Endothelial cell of umbilical vein (primary cell): ENCODE results near the gene ETS1. TPM values are rescaled to one million over a fixed set of nuclear protein-coding genes. Genes with fewer than 3 reads are reported as not detected.

Source experiments
- BruUV-seq: library from RNA; stranded (reverse); fragments of 400-500 nt; replicated peaks from 2 replicates; lab custom pipeline; 2021; lab: Mats Ljungman, UMichigan
- CTCF ChIA-PET: fragments of 300-600, 350-600 bp; sonication (Branson Sonifier 250); formaldehyde crosslinking; loops from one replicate; lab custom pipeline; 2021; ENCODE audit warnings: antibody characterized with exemption, inconsistent platforms; lab: Charles Lee
- POLR2A ChIA-PET: fragments of 300-600, 350-600 bp; sonication (Branson Sonifier 250); formaldehyde crosslinking; loops from one replicate; lab custom pipeline; 2021; ENCODE audit warnings: antibody characterized with exemption, inconsistent platforms; lab: Charles Lee
- DNase-seq: peaks from one replicate; pipeline ENCODE4 v3.0.0-alpha.2; 2011; ENCODE audit warnings: low read depth, low spot score
- FAIRE-seq: peaks from 2 replicates; lab custom pipeline; 2011; peaks lifted over from hg19 to GRCh38; lab: Jason Lieb, UNC
- H2AFZ ChIP-seq: 2 replicates; pipeline ENCODE4 v1.6.0; 2012; ENCODE audit warnings: low read depth, low read length, control low read depth, inconsistent platforms
- H3K27ac ChIP-seq: 2 replicates; pipeline ENCODE4 v1.5.1; 2011; ENCODE audit warnings: low read depth, mild to moderate bottlenecking, control low read depth, low read length, moderate library complexity; ENCODE audit not compliant: insufficient read depth
- H3K27me3 ChIP-seq, 2 experiments: 2 replicates each; pipeline versions ENCODE4 v1.6.0 to v1.6.1; 2011; ENCODE audit warnings: low read length in 2 of 2, mixed read lengths in 1 of 2; ENCODE audit not compliant: control insufficient read depth in 2 of 2, insufficient read depth in 2 of 2
- H3K36me3 ChIP-seq, 2 experiments: 2 replicates in 1 of 2; 3 replicates in 1 of 2; pipeline ENCODE4 v1.5.1; 2011; ENCODE audit warnings: low read length in 2 of 2, mild to moderate bottlenecking in 1 of 2, moderate library complexity in 1 of 2; ENCODE audit not compliant: control insufficient read depth in 2 of 2, insufficient read depth in 2 of 2; ENCODE audit errors: extremely low read depth in 1 of 2
- H3K4me1 ChIP-seq: 3 replicates; pipeline ENCODE4 v1.5.1; 2011; ENCODE audit warnings: mild to moderate bottlenecking, low read length; ENCODE audit not compliant: control insufficient read depth, insufficient read depth; ENCODE audit errors: extremely low read depth
- H3K4me2 ChIP-seq: 2 replicates; pipeline ENCODE4 v1.6.1; 2011; ENCODE audit warnings: low read length, control low read depth, mixed read lengths; ENCODE audit not compliant: insufficient read depth
- H3K4me3 ChIP-seq, 3 experiments: fragments of 200-600 bp in 1 of 3; sonication (generic), shearing (Covaris generic) in 1 of 3; replicated peaks in 1 of 3; 2 replicates each; pipeline ENCODE4 v1.5.1; 2011 to 2016; ENCODE audit warnings: control low read depth in 3 of 3, low read length in 3 of 3, mild to moderate bottlenecking in 2 of 3, inconsistent platforms in 1 of 3, low read depth in 1 of 3, moderate library complexity in 1 of 3; ENCODE audit not compliant: insufficient read depth in 1 of 3
- H3K79me2 ChIP-seq: 2 replicates; pipeline ENCODE4 v1.6.0; 2012; ENCODE audit warnings: low read length, inconsistent platforms; ENCODE audit not compliant: control insufficient read depth, insufficient read depth
- H3K9ac ChIP-seq: replicated peaks from 2 replicates; pipeline ENCODE3; 2011; ENCODE audit warnings: low read length, control low read depth; ENCODE audit not compliant: insufficient read depth; ENCODE audit errors: extremely low read depth
- H3K9me1 ChIP-seq: replicated peaks from 3 replicates; pipeline ENCODE4 v1.6.0; 2011; ENCODE audit warnings: mild to moderate bottlenecking, low read length; ENCODE audit not compliant: control insufficient read depth, insufficient read depth; ENCODE audit errors: extremely low read depth
- H3K9me3 ChIP-seq: replicated peaks from 2 replicates; pipeline ENCODE4 v1.5.1; 2012; ENCODE audit warnings: low read length, inconsistent platforms; ENCODE audit not compliant: control insufficient read depth, insufficient read depth
- H4K20me1 ChIP-seq: replicated peaks from 2 replicates; pipeline ENCODE3; 2011; ENCODE audit warnings: mild to moderate bottlenecking, low read length; ENCODE audit not compliant: control insufficient read depth, insufficient read depth; ENCODE audit errors: extremely low read depth
- CTCF ChIP-seq, 2 donors: IDR thresholded peaks; 1 replicate in 1 of 2; 2 replicates in 1 of 2; pipeline ENCODE4 v1.5.1; 2011; ENCODE audit warnings: low read length in 2 of 2, mild to moderate bottlenecking in 2 of 2, moderate library complexity in 2 of 2, control low read depth in 1 of 2, inconsistent platforms in 1 of 2, low read depth in 1 of 2; ENCODE audit not compliant: insufficient read depth in 1 of 2; ENCODE audit errors: extremely low read depth in 1 of 2
- EZH2 ChIP-seq: IDR thresholded peaks from 2 replicates; pipeline ENCODE4 v1.6.1; 2012; ENCODE audit warnings: borderline replicate concordance, low read depth, mild to moderate bottlenecking, moderate library complexity, low read length, inconsistent platforms; ENCODE audit not compliant: severe bottlenecking
- FOS ChIP-seq: IDR thresholded peaks from 2 replicates; pipeline ENCODE4 v1.6.1; 2011; ENCODE audit warnings: mild to moderate bottlenecking, low read length, moderate library complexity, borderline replicate concordance; ENCODE audit not compliant: insufficient read depth
- GATA2 ChIP-seq: IDR thresholded peaks from 2 replicates; pipeline ENCODE4 v1.7.0; 2011; ENCODE audit warnings: low read depth, mild to moderate bottlenecking, moderate library complexity, mixed read lengths, low read length; ENCODE audit not compliant: insufficient read length, insufficient read depth
- JUN ChIP-seq: IDR thresholded peaks from 2 replicates; pipeline ENCODE4 v1.6.1; 2011; ENCODE audit warnings: borderline replicate concordance, low read depth; ENCODE audit not compliant: insufficient read length, insufficient read depth
- MAX ChIP-seq: IDR thresholded peaks from 2 replicates; pipeline ENCODE4 v1.6.1; 2011; ENCODE audit not compliant: insufficient read depth, insufficient read length
- MYC ChIP-seq: IDR thresholded peaks from one replicate; pipeline ENCODE4 v1.6.1; 2011; ENCODE audit warnings: mild to moderate bottlenecking, low read depth, low read length
- POLR2A ChIP-seq: IDR thresholded peaks from 2 replicates; pipeline ENCODE4 v1.6.1; 2012; ENCODE audit warnings: low read depth, mild to moderate bottlenecking, control low read depth, low read length
- POLR2AphosphoS5 ChIP-seq: IDR thresholded peaks from 2 replicates; pipeline ENCODE4 v1.6.1; 2012; ENCODE audit warnings: low read depth, mild to moderate bottlenecking, control low read depth, low read length, moderate library complexity; ENCODE audit not compliant: insufficient read depth
- dilution Hi-C: fragments of 300-500 bp; cut with MboI; formaldehyde crosslinking; loops from one replicate; pipeline ENCODE4 v1.15.0; 2019; ENCODE audit warnings: low sequenced_read_pairs; ENCODE audit not compliant: extremely low pct_ligation_motif_present
- intact Hi-C: fragments of 100-400 bp; cut with micrococcal nuclease; formaldehyde crosslinking; loops from one replicate; pipeline ENCODE4 v1.10.0; 2022
- polyA plus RNA-seq, 4 experiments: library from polyadenylated mRNA; depleted of rRNA in 3 of 4; stranded (reverse) in 3 of 4; unstranded in 1 of 4; fragments of >200 nt; gene quantifications; 2 replicates each; pipeline versions ENCODE4 v1.2.1 to v1.2.3, GENCODE V29; 2011 to 2012; ENCODE audit warnings: missing spikeins in 1 of 4
- total RNA-seq: library from RNA; stranded (reverse); gene quantifications from 2 replicates; pipeline ENCODE4 v1.2.3, GENCODE V29; 2021

Gene ETS1
- total and polyA plus RNA-seq, 2 donors (not counting 3 experiments of a cell fraction or from before 2014, with no cell fraction given): 34.2 to 115 TPM

GRCh38 chr11:128576555-128576954, 10.8 kb downstream of the ETS1 start:
- Histone ChIP-seq H3K79me2 (no peaks in the 10 kb centered on the region), H3K9ac (no peak overlapping the region), H3K4me3 (no peak overlapping the region), H3K4me2 (peak overlapping the region; percentile 68), H3K4me1 (peaks cover 45% of the 10 kb centered on the region), H3K36me3 (no peaks in the 10 kb centered on the region), H3K9me3 (no peaks in the 10 kb centered on the region), H3K27ac (peak overlapping the region; percentile 84), H3K27me3 (no peaks in the 10 kb centered on the region), H2AFZ (peak overlapping the region; percentile 66), H3K9me1 (no peaks in the 10 kb centered on the region), H4K20me1 (no peaks in the 10 kb centered on the region)
- DNase-seq (peak; percentile 43), FAIRE-seq (no peak)
- TF ChIP-seq CTCF (IDR thresholded peaks at IDR 0.05; ENCODE audit: extremely low read depth in 1 of 2, insufficient read depth in 1 of 2, low read depth in 1 of 2, low read length in 2 of 2) (no peak), POLR2A (no peak), MAX (no peak), JUN (no peak), EZH2 (no peak), MYC (no peak), POLR2AphosphoS5 (no peak), GATA2 (no peak), FOS (no peak)
- intact Hi-C loops (loop anchor here (1.0 kb wide), 4 partner anchors 19 to 233 kb away; no protein-coding TSS in a partner anchor), dilution Hi-C loops (no loop called here)
- POLR2A ChIA-PET: no interaction called here
- CTCF ChIA-PET: interaction anchor here (0.8 to 2.2 kb wide), 12 partner anchors 11 to 419 kb away, joined by 3 to 9 read pairs (median 5); partner anchors contain the start of gene ETS1
- no TSS peak for BruUV-seq
